ENCODE measurements around the gene TRIM2. TPM values are rescaled to one million over a fixed set of nuclear protein-coding genes. Genes with fewer than 3 reads are reported as not detected.
A peak's percentile ranks its signal among the peaks of the same experiment; 100 is the strongest.

TRIM2 gene
- total and polyA plus RNA-seq, 10 of the 15 experiments (the other 5 are each of a cell fraction or from before 2014, with no cell fraction given): 0.06 to 0.19 (median 0.15) TPM; not detected in 3

GRCh38 chr4:153318696-153319320 is 114.6 kb downstream of the TRIM2 start:
- SMC1A ChIA-PET (ENCODE audit: uncharacterized antibody, unreplicated experiment): interaction anchor here (0.8 to 1.6 kb wide), 7 partner anchors 22 to 332 kb away, joined by 3 to 7 read pairs (median 4); no protein-coding TSS in a partner anchor
- BruUV-seq (replicated peaks): no TSS peak
- Histone ChIP-seq H3K9me3 (replicated peaks; ENCODE audit: control insufficient read depth, insufficient read depth, low read length) (no peaks in the 10 kb centered on the region), H2AFZ (ENCODE audit: control insufficient read depth, low read depth, low read length) (no peak overlapping the region), H3K36me3 (ENCODE audit: control insufficient read depth in 2 of 2, insufficient read depth in 2 of 2, low read length in 1 of 2) (no peaks in the 10 kb centered on the region), H3K4me3 (no peak overlapping the region), H3K4me1 (ENCODE audit: control insufficient read depth, insufficient read depth, low read length) (no peaks in the 10 kb centered on the region), H3K27ac (ENCODE audit: control insufficient read depth, insufficient read depth) (no peak overlapping the region), H3K79me2 (ENCODE audit: control insufficient read depth, insufficient read depth, low read length) (no peaks in the 10 kb centered on the region), H3K4me2 (ENCODE audit: control insufficient read depth, insufficient read depth) (no peak overlapping the region), H3K27me3 (replicated peaks in 1 of 2; ENCODE audit: control insufficient read depth in 2 of 2, insufficient read depth in 2 of 2, low read length in 1 of 2) (no peaks in the 10 kb centered on the region), H3K9ac (ENCODE audit: control insufficient read depth, insufficient read depth, low read length) (no peak overlapping the region), H4K20me1 (ENCODE audit: control insufficient read depth, insufficient read depth) (no peaks in the 10 kb centered on the region)
- DNase-seq (ENCODE audit: low read depth, low spot score) (no peak), FAIRE-seq (peak; percentile 75), ATAC-seq (peak; percentile 88)
- no peak for TF ChIP-seq SMAD5 (IDR thresholded peaks at IDR 0.05; ENCODE audit: low read depth)
- peak; percentile 83; the same call in 1 of the 2 replicates for TF ChIP-seq SMC3 (IDR thresholded peaks at IDR 0.05; ENCODE audit: borderline replicate concordance, low read length)
- TF ChIP-seq ZNF622 (IDR thresholded peaks at IDR 0.05): no peak
- TF ChIP-seq DPF2 (IDR thresholded peaks at IDR 0.05): no peak
- TF ChIP-seq POLR2AphosphoS5 (IDR thresholded peaks at IDR 0.05; ENCODE audit: low read length): no peak
- no peak for TF ChIP-seq TBL1XR1 (IDR thresholded peaks at IDR 0.05; ENCODE audit: low read depth, low read length)
- TF ChIP-seq CTCF (IDR thresholded peaks at IDR 0.05 in 2 of 3, conservative IDR thresholded peaks at IDR 0.05 in 1 of 3; ENCODE audit: control insufficient read depth in 2 of 3, extremely low read depth in 1 of 3, insufficient read depth in 1 of 3, low read depth in 3 of 3, low read length in 3 of 3): peak; percentile 62 to 68 (median 66)
- no peak for TF ChIP-seq FOXK2 (IDR thresholded peaks at IDR 0.05)
- peak; percentile 78 for TF ChIP-seq RAD21 (IDR thresholded peaks at IDR 0.05; ENCODE audit: insufficient read depth, low read depth, low read length)
- WGBS (ENCODE audit: insufficient coverage, insufficient replicate concordance, low lambda C conversion rate, missing lambda C conversion rate): 78% methylated on average over 2 of the region's 2 CpGs
- CTCF ChIA-PET: interaction anchor here (0.7 to 3.0 kb wide), 8 partner anchors 10 to 331 kb away, joined by 3 to 12 read pairs (median 4); no protein-coding TSS in a partner anchor
- POLR2A ChIA-PET: no interaction called here
- in situ Hi-C loops (cut with MboI) (loop anchor here (5.0 kb wide), 1 partner anchor 172 kb away; no protein-coding TSS in a partner anchor), intact Hi-C loops (cut with micrococcal nuclease; ENCODE audit: unreplicated experiment) (loop anchor here (1.0 to 10.0 kb wide), 4 partner anchors 87 to 474 kb away; no protein-coding TSS in a partner anchor)
- RAD21 ChIA-PET (ENCODE audit: unreplicated experiment): interaction anchor here (1.2 kb wide), 1 partner anchor 330 kb away, joined by 4 read pairs; no protein-coding TSS in a partner anchor
